Measurements from ENCODE around the gene PA2G4.
A peak's percentile ranks its signal among the peaks of the same experiment; 100 is the strongest.
"Not testable (repeated sequence)": the region's sequence is repeated elsewhere in the genome, so short reads cannot be mapped to it uniquely, and the experiment has no call there.

PA2G4 gene

DNA sequence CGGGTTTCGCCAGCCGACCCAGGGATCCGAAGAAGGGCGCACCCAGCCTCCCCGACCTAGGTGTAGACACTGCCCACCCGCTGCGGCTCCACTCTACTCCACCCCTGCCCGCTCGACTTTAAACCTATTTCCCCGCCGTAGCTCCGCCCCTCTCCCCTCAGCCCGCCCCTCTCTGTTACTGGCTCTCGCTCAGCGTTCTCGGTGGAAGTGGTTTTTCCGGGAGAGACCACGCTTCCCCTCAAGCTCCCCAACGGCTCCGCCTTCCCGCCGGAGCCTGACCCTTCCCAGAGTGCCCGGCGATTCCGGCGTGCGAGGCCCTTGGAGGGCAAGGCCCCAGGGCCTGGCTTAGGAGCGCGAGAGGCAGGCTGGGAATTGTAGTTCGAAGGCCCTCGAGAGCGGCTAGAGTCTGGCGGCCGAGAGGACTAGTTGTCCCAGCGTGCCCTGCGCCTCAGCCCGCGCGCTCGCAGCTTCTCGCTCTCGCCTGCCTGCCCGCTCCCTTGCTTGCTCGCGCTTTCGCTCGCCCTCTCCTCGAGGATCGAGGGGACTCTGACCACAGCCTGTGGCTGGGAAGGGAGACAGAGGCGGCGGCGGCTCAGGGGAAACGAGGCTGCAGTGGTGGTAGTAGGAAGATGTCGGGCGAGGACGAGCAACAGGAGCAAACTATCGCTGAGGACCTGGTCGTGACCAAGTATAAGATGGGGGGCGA lies at the start of gene PA2G4:
Gene PA2G4, plus strand, starts transcription at position 451 of the 706 bp plus-strand sequence. Its CDS starts 179 bp downstream, at position 630.
- DNase-seq (ENCODE audit: low read depth) = peak; percentile 95

DNA sequence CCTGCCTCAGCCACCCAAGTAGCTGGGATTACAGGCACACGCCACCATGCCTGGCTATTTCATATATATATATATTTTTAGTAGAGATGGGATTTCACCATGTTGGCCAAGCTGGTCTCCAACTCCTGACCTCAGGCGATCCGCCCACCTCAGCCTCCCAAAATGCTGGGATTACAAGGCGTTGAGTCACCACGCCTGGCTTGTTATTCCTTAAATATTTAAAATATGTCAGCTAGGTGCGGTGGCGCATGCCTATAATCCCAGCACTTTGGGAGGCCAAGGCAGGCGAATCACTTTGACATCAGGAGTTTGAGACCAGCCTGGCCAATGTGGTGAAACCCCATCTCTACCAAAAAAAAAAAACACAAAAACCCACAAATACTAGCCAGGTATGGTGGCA lies 44.4 kb upstream of the PA2G4 start:
- DNase-seq (ENCODE audit: low read depth) = not testable (repeated sequence)

DNA sequence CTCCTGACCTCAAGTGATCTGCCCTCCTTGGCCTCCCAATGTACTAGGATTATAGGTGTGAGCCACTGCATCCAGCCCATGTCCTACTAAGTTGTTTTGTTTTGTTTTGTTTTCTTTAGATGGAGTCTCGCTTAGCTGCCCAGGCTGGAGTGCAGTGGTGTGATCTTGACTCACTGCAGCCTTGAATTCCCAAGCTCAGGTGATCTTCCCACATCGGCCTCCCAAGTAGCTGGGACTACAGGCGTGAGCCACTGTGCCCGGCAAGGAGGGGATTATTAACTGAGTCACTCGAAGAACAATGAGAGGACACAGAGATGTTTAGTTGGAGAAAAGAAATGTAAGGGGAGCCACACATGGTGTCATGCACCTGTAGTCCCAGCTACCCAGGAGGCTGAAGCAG lies 42.4 kb upstream of the PA2G4 start:
- DNase-seq (ENCODE audit: low read depth) = no peak

DNA sequence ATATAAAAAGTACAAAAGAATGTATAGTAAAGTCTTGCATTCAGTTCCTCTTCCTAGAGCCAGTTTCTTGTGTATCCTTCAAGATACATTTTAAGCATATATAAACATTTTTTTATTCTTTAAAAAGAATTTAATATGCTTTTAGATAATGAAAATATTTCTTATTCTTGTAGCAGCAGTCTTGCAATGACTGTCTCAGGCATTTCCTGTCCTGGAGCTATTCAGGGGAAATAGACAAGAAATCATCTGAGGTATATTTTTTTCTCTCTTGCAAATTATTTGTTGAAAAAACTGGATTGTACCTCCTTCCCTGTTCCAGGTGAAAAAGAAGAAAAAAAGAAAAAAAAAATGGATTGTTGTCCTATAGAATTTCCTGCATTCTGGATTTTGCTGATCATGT lies 41.4 kb upstream of the PA2G4 start:
- DNase-seq (ENCODE audit: low read depth) = no peak

DNA sequence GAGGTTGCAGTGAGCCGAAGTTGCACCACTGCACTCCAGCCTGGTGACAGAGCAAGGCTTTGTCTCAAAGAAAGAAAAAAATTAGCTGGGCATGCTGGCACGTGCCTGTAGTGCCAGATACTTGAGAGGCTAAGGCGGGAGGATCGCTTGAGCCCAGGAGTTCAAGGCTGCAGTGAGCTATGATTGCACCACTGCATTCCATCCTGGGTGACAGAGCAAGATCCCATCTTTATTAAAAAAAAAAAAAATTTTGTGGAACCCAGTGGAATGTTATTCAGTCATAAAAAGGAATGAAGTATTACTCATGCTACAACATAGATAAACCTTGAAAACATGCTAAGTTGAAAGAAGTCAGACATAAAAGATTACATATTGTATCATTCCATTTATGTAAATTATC lies 32.7 kb upstream of the PA2G4 start:
- DNase-seq (ENCODE audit: low read depth) = no peak

DNA sequence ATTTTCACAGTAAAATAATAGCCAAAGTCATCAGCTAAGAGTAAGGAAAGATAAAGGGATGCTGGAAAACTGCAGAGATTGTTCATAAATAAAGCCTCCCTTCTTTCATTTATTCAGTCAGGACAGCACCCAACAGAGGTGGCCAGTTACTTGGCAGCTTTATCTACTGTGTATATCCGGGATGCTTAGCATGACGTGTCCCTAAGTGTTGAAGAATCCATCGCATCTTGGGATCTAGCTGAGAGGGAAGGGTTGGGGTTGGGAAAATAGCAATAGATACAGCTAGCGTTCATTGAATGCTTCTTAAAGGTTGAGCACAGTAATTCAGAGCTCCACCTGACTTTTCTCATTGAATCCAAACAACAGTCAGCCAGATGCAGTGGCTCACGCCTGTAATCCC lies 30.0 kb upstream of the PA2G4 start:
- DNase-seq (ENCODE audit: low read depth) = no peak

DNA sequence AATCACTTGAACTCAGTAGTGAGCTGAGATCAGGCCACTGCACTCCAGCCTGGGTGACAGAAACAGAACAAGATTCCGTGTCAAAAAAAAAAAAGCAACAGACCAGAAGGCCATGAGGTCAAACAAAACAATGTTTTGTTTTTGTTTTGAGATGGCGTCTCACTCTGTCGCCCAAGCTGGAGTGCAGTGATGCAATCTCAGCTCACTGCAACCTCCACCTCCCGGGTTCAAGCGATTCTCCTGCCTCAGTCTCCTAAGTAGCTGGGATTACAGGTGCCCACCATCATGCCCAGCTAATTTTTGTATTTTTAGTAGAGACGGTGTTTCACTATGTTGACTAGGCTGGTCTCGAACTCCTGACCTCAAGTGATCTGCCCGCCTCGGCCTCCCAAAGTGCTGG lies 26.4 kb upstream of the PA2G4 start:
- DNase-seq (ENCODE audit: low read depth) = not testable (repeated sequence)

DNA sequence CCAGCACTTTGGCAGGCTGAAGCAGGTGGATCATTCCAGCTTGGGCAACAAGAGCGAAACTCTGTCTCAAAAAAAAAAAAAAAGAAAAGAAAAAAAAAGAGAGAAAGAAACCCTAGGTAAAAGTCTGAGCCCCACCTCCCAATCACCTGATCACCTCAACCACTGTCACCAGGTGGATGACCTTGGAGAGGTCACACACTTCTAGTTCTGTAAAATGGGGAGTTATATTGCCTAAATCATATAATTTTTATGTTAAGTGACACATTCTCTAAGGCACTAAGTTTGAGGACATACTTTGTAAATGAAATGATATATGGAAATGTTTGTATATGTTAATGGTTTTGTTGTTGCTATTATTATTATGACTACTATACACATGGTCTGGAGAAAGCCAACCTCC lies 25.9 kb upstream of the PA2G4 start:
- DNase-seq (ENCODE audit: low read depth) = no peak

DNA sequence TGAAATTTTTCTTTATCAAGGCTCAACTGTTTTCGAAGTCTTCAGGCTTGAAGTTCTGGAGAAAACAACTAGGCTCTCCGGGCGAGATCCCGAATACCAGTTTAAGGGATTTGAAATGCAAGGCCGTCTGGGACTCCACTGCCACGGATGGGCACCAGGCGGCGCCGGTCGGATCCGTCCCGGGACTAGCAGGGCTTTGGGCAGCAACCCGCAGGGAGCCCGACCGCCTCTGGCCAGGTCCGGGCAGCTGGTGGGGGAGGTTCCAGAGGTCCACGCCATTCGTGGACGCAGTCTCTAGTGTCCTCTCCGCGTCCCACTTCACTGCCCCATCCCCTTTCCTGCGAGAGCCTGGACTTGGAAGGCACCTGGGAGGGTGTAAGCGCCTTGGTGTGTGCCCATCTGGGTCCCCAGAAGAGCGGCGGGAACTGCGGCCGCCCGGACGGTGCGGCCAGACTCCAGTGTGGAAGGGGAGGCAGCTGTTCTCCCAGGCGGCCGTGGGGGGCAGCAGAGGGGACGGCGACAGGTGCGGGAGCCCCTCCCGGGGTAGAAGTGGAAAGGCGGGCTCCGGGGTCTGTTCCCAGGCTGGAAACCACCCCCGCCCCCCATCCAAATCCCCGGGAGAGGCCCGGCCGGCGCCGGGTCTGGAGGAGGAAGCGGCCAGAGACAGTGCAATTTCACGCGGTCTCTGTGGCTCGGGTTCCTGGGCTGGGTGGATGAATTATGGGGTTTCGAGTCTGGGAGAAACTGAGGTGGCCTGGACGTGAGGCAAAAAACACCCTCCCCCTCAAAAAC lies 25.2 kb upstream of the PA2G4 start:
- DNase-seq (ENCODE audit: low read depth) = peak; percentile 37

DNA sequence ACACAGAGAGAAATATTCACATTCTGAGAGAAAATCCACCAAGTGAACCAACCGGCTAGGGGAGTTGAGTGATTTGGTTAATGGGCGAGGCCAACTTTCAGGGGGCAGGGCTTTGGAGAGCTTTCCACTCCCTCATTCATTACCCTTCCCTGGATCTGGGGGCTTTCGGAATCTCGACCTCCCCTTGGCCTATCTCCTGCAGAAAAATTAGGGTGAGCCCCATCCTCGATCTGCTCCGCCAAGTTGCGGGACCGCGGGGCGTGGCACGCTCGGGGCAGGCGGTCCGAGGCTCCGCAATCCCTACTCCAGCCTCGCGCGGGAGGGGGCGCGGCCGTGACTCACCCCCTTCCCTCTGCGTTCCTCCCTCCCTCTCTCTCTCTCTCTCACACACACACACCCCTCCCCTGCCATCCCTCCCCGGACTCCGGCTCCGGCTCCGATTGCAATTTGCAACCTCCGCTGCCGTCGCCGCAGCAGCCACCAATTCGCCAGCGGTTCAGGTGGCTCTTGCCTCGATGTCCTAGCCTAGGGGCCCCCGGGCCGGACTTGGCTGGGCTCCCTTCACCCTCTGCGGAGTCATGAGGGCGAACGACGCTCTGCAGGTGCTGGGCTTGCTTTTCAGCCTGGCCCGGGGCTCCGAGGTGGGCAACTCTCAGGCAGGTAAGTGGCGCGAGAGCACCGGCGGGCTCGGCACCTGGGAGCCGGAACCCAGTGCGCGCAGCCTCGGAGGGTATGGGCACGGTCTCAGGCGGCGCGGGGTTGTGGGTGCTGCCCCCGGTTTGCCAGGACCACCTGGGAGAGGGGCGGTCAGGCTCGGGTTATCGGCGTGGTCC lies 24.4 kb upstream of the PA2G4 start, which contains the start of gene ERBB3:
Gene ERBB3, plus strand, starts transcription at position 443 of the 833 bp plus-strand sequence. Its CDS starts 136 bp downstream, at position 579.
- DNase-seq (ENCODE audit: low read depth) = peak; percentile 67

DNA sequence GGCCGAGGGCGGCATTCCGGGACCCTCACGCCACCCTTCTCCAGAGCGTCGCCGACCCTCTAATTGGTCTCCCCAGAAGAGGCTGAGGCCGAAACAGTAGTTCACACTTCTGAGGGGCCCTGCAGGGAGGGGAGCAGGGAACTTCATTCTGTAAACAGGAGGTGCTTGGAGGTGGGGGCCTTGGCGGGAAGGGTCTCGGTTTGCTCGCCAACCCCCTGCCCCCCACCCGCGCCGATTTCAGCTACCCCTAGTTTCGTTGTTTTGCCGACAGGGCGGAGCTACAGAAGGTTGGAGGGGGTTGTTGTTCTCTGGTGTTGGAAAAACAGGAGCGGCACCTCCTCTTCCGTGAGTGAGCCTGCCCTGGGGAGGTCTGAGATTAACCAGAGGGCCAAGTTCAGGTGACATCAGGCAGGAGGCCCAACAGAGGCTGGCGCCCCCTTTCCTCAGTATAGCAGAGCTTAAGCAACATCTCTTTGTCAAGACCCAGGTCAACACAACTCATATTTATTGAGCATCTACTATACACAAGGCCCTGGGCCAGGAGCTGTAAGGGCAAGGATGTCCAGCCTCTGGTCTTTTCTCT lies 23.7 kb upstream of the PA2G4 start:
- no peak for DNase-seq (ENCODE audit: low read depth)

DNA sequence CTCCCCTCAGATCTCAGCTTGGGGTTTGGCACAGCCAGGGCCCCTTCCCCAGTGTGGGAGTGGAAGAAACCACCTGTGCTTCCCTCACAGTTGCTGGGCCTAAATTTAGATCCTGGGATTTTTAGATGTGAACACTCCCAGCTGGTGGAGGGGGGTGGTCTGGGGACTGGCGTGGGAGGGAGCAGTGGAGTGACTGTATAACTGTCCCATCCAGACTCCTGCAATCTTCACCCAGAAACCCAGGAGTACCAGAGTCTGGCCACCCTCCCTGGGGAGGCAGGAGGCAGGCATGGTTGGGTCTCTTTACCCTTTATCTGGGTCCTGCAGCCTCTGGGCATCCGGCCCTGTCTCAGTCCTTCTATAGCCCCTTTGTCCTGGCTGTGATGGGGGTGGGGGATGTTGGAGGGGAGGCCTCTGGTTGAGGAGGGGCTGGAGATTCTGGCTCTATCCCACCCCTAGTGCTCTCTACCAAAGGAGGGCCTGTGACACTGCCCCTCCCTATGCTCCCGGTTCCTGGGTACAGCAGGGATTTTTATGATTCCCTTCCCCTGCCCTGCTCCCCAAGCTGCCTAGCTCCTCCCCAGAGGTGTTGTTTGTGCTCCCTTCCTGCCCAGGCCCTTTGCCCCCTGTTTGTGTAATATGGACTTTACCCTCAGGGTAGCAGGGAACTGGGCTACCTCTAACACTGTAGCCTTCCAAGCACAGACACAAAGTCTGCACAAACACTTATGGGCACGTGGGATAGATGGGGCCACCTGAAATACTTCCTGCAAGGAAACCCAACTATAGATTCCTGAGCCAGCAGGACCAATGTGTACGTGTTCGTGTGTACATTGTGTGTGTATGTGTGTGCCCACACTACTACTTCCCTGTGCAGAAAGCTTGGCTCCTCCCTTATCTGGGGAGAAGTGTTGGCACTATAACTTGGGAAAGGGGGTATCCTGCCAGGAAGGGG lies 22.7 kb upstream of the PA2G4 start:
- no peak for DNase-seq (ENCODE audit: low read depth)

DNA sequence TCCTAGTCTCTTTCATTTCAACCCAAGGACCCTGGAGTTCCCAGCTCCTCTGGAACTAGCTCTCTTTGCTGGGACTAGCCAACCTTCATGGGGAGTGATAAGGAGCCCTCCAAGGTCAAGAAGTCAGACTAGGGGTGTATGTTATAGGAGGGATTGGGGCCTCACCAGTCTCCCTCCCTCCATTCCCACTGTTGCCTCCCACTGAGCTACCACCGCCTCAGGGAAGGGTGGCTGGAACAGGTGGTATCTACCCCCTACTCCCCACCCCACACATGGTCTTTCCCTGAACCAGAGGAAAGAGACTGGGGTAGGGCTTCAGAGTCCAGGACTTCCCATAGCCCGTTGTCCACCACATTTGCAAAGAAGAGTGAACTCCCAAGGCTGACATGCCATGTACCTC lies 22.0 kb upstream of the PA2G4 start:
- no peak for DNase-seq (ENCODE audit: low read depth)

DNA sequence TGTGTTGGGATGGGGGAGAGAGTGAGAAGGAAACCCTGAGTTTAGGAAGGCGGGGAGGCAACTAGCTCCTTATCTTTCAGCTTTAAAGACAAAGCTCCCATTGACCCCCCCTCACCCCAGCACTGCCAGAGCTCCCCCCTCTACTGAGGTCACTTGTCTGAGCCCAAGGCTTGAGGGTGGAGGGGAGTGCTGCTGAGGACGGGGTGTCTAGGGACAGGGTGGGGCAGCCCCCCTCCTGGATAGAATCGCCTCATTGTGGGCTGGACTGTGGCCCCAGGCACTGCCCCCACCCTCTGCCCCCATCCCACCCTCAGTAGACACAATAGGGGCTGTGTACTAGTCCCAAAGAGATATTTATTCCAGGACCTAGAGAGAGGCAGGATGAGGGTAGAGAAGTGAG lies 21.4 kb upstream of the PA2G4 start:
- DNase-seq (ENCODE audit: low read depth) = no peak

DNA sequence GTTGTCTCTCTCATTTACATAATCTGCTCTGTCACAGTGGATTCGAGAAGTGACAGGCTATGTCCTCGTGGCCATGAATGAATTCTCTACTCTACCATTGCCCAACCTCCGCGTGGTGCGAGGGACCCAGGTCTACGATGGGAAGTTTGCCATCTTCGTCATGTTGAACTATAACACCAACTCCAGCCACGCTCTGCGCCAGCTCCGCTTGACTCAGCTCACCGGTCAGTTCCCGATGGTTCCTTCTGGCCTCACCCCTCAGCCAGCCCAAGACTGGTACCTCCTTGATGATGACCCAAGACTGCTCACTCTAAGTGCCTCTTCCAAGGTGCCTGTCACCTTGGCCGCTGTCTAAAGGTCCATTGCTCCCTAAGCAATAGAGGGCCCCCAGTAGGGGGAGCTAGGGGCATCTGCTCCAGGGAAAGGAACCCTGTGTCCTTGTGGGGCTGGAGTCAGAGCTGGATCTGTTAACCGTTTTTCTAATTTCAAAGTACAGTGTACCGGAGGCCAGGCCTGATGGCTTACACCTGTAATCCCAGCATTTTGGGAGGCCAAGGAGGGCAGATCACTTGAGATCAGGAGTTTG lies 19.3 kb upstream of the PA2G4 start:
- DNase-seq (ENCODE audit: low read depth) = no peak

DNA sequence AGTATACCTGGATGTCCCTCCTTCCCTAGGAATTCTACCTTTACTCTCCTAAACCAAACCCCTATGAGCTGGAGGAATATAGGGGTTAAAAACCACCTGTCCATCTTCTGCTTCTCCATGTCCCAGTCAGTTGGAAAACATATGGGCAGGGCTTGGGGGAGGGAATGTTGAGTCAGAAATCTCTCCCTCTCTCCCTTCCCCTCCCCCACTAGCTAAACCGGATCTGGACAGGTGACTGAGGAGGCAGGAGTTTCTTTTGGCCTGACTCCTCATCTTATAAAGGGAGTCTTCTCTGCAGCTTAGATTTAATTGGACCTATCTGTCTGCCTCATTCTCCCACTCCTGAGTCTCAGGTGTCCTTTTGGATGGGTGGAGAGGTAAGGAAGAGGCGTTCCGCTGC lies 18.3 kb upstream of the PA2G4 start:
- DNase-seq (ENCODE audit: low read depth) = no peak

DNA sequence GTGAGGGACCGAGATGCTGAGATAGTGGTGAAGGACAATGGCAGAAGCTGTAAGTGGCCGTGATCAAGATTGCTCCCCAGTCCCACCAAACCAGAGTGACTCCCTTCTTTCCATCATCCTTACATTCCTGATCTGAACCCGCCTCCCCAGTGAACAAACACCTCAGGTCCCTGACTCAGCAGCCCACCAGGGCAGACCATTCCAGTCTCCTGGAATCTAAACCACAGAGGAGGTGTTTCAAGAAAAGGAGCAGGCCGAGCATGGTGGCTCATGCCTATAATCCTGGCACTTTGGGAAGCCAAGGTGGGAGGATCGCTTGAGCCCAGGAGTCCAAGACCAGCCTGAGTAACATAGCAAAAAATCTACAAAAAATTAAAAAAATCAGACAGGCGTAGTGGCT lies 17.8 kb upstream of the PA2G4 start:
- no peak for DNase-seq (ENCODE audit: low read depth)

DNA sequence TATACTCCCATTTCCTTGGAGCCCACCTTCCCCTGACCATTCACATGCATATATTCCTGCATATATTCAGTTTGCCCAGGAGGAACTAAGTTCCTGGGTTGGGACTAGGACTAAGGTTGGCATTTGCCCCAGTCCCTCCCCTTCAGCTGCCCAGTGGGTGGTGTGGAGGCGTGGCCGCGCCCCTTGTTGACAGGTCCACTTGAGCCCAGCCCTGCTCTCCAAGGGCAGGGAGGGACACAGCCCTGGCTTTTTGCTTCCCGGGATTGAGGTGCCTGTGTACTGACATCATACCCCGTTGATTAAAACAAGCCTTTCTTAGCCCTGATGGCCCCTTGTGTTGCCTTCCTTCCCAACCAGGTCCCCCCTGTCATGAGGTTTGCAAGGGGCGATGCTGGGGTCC lies 17.1 kb upstream of the PA2G4 start:
- no peak for DNase-seq (ENCODE audit: low read depth)

DNA sequence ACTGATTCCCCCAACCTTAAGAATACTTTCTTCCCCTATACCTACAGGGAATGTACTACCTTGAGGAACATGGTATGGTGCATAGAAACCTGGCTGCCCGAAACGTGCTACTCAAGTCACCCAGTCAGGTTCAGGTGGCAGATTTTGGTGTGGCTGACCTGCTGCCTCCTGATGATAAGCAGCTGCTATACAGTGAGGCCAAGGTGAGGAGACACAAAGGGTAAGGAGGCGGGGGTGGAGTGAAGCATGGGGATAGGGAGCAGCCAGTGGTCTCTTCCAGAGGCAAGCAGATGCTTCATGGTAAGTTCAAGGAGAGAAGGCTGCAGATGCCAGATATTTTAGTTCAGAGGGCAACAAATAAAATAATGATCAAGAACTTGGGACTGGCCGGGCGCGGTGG lies 6.6 kb upstream of the PA2G4 start:
- no peak for DNase-seq (ENCODE audit: low read depth)

DNA sequence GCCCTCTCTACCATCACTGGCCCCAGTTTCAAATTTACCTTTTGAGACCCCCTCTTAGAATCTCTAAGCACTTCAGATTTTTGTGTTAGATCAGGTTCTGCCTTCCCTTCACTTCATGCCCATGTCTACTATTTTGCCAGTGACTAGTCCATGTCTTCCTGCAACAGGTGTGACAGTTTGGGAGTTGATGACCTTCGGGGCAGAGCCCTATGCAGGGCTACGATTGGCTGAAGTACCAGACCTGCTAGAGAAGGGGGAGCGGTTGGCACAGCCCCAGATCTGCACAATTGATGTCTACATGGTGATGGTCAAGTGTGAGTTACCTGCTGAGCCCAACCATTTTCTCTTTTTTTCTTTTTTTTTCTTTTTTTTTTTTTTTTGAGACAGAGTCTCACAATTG lies 5.8 kb upstream of the PA2G4 start:
- no peak for DNase-seq (ENCODE audit: low read depth)

DNA sequence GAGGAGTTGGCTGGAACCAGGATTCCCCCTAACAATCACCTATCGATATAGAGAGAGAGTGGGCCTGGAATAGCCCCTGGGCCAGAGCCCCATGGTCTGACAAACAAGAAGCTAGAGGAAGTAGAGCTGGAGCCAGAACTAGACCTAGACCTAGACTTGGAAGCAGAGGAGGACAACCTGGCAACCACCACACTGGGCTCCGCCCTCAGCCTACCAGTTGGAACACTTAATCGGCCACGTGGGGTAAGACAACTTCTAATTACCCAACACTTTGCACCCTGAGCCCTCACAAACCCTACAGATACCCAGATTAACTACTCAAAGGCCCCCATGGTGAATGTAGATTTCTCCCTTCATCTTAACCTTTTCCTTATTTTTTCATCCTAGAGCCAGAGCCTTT lies 4.6 kb upstream of the PA2G4 start:
- DNase-seq (ENCODE audit: low read depth) = no peak

Measured in activated T-helper 9 cell treated with anti-CD3 and anti-CD28 coated beads, Interleukin-2, amount 50 U/mL, for 16 hours (primary cell).